Stomach (tissue), 4 donors: ENCODE measurements around the gene RHOT2.

Experiments used
- EP300 ChIP-seq: sonication (generic); formaldehyde crosslinking; IDR thresholded peaks from one replicate; pipeline ENCODE4 v1.6.1; 2017; ENCODE audit warnings: antibody characterized with exemption
- POLR2A ChIP-seq, 4 donors: fragments of 450-650 bp; IDR thresholded peaks; one replicate each; pipeline ENCODE4 v1.6.1; 2016; ENCODE audit warnings: antibody characterized with exemption in 4 of 4, control low read depth in 2 of 4, mild to moderate bottlenecking in 1 of 4, moderate library complexity in 1 of 4
- POLR2AphosphoS5 ChIP-seq, 3 donors: sonication (generic); formaldehyde crosslinking; IDR thresholded peaks; one replicate each; pipeline ENCODE4 v1.6.1; 2016; ENCODE audit warnings: antibody characterized with exemption in 3 of 3
- TF ChIP-seq, protein P1 (sequence below), 7 experiments: fragments of 450-650 bp in 4 of 7; fragments of 200-600 bp in 3 of 7; sonication (generic) in 3 of 7; IDR thresholded peaks; one replicate each; pipeline ENCODE4 v1.5.1; 2016 to 2019; ENCODE audit warnings: antibody characterized with exemption in 7 of 7, control low read depth in 2 of 7, mild to moderate bottlenecking in 1 of 7

DNA sequence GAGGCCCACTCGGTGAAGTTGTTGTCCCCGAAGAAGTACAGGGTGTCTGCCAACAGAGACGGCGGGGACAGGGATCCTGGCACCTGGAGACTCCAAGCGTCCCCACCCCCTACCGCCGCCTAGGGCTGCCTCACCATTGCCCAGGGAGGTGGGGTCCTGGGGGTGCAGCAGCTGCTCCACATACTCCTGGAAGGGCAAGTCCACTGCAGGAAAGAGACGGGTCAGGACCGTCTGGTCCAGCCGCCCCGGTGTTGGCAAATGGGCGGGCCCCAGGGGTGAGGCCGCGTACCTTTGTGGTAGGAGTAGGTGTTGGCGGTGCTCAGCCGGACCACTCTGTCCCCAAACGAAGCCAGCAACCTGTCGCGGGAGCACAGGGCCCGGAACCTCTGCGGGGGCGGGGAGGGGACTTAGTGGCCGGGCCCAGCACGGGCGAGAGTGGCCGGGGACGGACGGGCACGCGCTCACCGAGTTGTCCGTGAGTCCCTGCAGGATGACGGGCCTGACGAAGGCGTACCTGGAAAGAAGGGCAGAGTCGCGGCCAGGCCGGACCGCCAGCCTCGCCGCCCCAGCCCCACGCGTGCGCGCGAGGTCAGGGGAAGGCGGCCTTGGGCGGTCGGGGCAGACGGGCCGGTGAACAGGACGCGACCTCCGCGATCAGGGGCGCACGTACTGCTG is 15.6 kb downstream of the RHOT2 start:
- TF ChIP-seq, protein P1, sequence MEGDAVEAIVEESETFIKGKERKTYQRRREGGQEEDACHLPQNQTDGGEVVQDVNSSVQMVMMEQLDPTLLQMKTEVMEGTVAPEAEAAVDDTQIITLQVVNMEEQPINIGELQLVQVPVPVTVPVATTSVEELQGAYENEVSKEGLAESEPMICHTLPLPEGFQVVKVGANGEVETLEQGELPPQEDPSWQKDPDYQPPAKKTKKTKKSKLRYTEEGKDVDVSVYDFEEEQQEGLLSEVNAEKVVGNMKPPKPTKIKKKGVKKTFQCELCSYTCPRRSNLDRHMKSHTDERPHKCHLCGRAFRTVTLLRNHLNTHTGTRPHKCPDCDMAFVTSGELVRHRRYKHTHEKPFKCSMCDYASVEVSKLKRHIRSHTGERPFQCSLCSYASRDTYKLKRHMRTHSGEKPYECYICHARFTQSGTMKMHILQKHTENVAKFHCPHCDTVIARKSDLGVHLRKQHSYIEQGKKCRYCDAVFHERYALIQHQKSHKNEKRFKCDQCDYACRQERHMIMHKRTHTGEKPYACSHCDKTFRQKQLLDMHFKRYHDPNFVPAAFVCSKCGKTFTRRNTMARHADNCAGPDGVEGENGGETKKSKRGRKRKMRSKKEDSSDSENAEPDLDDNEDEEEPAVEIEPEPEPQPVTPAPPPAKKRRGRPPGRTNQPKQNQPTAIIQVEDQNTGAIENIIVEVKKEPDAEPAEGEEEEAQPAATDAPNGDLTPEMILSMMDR (IDR thresholded peaks at IDR 0.05) = no peak
- TF ChIP-seq POLR2A (IDR thresholded peaks at IDR 0.05) = no peak
- TF ChIP-seq POLR2AphosphoS5 (IDR thresholded peaks at IDR 0.05) = peak in 1 of 3 donors; percentile 15
- TF ChIP-seq EP300 = no peak
